Endothelial cell (in vitro differentiated cells): Measurements from ENCODE around the gene MLPH. TPM values are rescaled to one million over a fixed set of nuclear protein-coding genes. Genes with fewer than 3 reads are reported as not detected.

Experiments used
- DNase-seq: peaks from one replicate; pipeline ENCODE4 v3.0.0; 2021; ENCODE audit warnings: low spot score
- H3K27ac Mint-ChIP-seq: one replicate; pipeline ENCODE4 v1.8.0; 2021; ENCODE audit warnings: mixed read lengths, inconsistent platforms; ENCODE audit not compliant: unreplicated experiment
- H3K27me3 Mint-ChIP-seq: one replicate; pipeline ENCODE4 v1.8.0; 2021; ENCODE audit warnings: mild to moderate bottlenecking, moderate library complexity, mixed read lengths, inconsistent platforms; ENCODE audit not compliant: unreplicated experiment
- H3K36me3 Mint-ChIP-seq: one replicate; pipeline ENCODE4 v1.8.0; 2021; ENCODE audit warnings: mild to moderate bottlenecking, low read depth, mixed read lengths, inconsistent platforms; ENCODE audit not compliant: unreplicated experiment
- H3K4me1 Mint-ChIP-seq: one replicate; pipeline ENCODE4 v1.8.0; 2021; ENCODE audit warnings: mild to moderate bottlenecking, mixed read lengths, inconsistent platforms; ENCODE audit not compliant: unreplicated experiment
- H3K4me3 Mint-ChIP-seq: one replicate; pipeline ENCODE4 v1.8.0; 2021; ENCODE audit warnings: mild to moderate bottlenecking, mixed read lengths, inconsistent platforms; ENCODE audit not compliant: unreplicated experiment
- H3K9me3 Mint-ChIP-seq: one replicate; pipeline ENCODE4 v1.8.0; 2021; ENCODE audit warnings: mixed read lengths, inconsistent platforms; ENCODE audit not compliant: unreplicated experiment
- total RNA-seq: library from RNA; stranded (reverse); fragmentation: NEBNext Ultra II Directional; extraction: Animal tissue kit (Norgen Biotek cat#: 25700); gene quantifications from one replicate; pipeline ENCODE4 v1.2.1, GENCODE V29; 2021; ENCODE audit not compliant: unreplicated experiment
- TF ChIP-seq, protein P1 (sequence below): fragments of 200-600 bp; sonication (generic); IDR thresholded peaks from one replicate; pipeline ENCODE4 v1.5.0; 2021; ENCODE audit warnings: antibody characterized with exemption; ENCODE audit not compliant: unreplicated experiment

MLPH gene
- total RNA-seq, 1 donor from 2014 or later: 0.36 TPM

DNA sequence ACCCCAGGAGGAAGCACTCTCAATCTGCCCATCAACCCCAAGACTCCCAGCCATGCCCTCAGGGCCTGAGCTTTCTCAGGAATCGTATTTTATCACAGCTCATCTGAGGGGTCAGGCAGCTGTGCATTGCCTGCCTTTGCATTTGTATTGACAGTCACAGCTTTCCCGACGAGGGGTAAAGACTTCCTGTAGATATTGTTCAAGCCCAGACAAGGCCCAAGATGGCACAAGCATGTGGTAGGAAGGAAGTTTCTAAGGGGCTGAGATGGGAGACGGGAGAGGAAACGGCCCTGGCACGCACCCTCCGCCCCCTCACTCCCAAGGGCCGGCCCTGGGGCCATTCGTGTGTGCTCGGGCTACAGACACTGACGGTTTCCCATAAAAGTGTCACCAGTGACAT is 45.1 kb downstream of the MLPH start:
- TF ChIP-seq, protein P1, sequence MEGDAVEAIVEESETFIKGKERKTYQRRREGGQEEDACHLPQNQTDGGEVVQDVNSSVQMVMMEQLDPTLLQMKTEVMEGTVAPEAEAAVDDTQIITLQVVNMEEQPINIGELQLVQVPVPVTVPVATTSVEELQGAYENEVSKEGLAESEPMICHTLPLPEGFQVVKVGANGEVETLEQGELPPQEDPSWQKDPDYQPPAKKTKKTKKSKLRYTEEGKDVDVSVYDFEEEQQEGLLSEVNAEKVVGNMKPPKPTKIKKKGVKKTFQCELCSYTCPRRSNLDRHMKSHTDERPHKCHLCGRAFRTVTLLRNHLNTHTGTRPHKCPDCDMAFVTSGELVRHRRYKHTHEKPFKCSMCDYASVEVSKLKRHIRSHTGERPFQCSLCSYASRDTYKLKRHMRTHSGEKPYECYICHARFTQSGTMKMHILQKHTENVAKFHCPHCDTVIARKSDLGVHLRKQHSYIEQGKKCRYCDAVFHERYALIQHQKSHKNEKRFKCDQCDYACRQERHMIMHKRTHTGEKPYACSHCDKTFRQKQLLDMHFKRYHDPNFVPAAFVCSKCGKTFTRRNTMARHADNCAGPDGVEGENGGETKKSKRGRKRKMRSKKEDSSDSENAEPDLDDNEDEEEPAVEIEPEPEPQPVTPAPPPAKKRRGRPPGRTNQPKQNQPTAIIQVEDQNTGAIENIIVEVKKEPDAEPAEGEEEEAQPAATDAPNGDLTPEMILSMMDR: no peak
- peaks cover 2% of the 10 kb centered on the region for H3K27me3 Mint-ChIP-seq
- no peaks in the 10 kb centered on the region for H3K36me3 Mint-ChIP-seq
- no peak for DNase-seq
- no peaks in the 10 kb centered on the region for H3K9me3 Mint-ChIP-seq
- peaks cover 30% of the 10 kb centered on the region for H3K4me1 Mint-ChIP-seq
- no peak overlapping the region for H3K4me3 Mint-ChIP-seq
- H3K27ac Mint-ChIP-seq: no peak overlapping the region

DNA sequence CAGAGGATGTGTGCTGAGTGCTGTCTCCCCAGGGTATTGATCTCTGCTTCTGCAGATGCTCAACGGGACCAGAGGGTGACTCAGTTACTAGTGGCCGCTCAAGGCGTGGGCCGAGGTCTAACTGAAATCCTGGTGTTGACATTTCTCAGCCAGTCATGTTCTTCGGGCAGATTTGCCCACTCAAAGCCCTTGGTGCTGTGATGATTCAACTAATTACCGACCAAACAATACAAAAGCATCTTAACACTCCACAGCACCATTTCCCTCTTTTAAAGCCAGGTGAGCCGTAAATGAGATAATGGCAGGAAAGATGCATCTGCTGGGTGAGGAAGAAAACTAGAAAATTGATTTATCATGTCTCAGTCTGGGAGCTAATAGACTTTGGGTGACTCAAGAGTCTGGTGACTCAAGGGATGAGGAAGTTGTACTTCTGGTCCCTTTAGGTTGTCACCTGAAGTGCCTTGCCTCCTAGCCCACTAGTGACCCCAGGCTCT is 46.7 kb downstream of the MLPH start:
- no peak for DNase-seq

DNA sequence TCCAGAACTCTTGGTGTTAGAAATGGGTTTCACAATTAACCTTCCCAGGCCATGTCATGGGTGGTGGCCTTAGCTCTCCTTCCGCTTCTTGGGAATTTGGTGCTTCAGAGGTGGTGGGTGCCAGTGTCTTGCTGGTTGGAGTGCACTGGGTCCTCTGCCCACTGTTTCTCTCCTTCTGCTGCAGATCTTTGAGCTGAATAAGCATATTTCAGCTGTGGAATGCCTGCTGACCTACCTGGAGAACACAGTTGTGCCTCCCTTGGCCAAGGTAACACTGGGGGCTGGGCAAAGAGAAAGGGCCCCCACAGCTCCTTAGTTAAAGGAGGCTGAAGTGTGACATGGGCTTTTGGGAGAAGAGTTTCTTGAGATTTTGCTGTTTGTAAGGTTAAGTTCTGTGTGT is 47.3 kb downstream of the MLPH start:
- Mint-ChIP-seq H3K27me3 (peaks cover 3% of the 10 kb centered on the region), H3K36me3 (no peaks in the 10 kb centered on the region), H3K4me3 (no peak overlapping the region), H3K27ac (no peak overlapping the region), H3K4me1 (peaks cover 30% of the 10 kb centered on the region), H3K9me3 (no peaks in the 10 kb centered on the region)
- TF ChIP-seq, protein P1: no peak
- no peak for DNase-seq

More for the DNA sequence above, 46.7 kb downstream of the MLPH start:
- Mint-ChIP-seq H3K36me3 (no peaks in the 10 kb centered on the region), H3K27ac (no peak overlapping the region), H3K9me3 (no peaks in the 10 kb centered on the region), H3K4me3 (no peak overlapping the region), H3K4me1 (peaks cover 30% of the 10 kb centered on the region), H3K27me3 (peaks cover 3% of the 10 kb centered on the region)
- TF ChIP-seq, protein P1: no peak

DNA sequence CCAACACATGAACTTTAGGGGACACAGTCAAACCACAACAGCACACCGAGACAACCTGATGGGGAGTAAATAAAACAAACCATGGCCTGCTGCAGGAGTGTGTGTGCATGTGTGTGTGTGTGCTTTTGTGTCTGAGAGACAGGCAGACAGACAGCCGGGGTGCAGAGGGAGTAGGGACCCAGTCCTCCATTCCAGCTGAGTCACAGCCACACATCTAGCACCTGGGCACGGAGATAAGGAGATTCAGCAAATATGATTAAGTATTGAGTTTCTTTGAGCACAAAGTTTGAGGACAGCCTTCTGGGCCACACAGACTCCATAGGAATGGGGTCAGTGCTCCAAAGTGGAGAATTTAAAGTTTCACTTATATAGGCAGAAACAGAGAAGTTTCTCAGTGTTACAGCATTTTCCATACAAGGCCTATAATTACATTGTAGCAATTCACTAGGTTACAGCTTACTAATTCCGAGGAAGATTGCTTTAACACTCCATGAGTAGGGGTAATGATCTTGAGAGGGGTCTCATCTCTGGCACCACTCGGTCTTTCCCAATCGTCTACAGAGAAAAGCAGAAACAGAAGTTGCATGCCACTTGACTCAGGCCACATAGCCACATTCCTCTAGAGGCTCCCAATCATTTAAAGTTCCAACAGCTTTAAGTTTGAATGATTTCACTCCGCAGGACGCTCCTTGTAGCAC is 48.5 kb downstream of the MLPH start:
- no peak overlapping the region for H3K4me3 Mint-ChIP-seq
- H3K27ac Mint-ChIP-seq: no peak overlapping the region
- H3K4me1 Mint-ChIP-seq: peaks cover 25% of the 10 kb centered on the region
- TF ChIP-seq, protein P1: no peak
- peaks cover 3% of the 10 kb centered on the region for H3K27me3 Mint-ChIP-seq
- DNase-seq: no peak
- H3K36me3 Mint-ChIP-seq: no peaks in the 10 kb centered on the region
- no peaks in the 10 kb centered on the region for H3K9me3 Mint-ChIP-seq

DNA sequence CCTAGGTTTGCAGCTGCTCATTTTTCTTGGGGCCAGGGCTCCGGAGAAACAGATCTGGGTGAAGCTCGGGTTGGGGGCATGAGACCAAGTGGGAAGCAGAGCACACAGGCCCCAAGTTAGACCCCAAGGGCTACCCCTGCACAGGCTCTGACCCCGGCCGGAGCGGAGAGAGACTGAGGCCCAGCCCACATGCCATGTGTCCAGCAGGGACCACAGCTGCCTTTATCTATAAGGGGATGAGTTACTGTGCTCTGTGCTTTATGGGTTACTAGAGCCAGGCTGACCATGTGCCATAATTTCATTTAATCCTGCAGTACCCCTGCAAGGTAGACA is 49.0 kb downstream of the MLPH start:
- Mint-ChIP-seq H3K4me1 (peaks cover 20% of the 10 kb centered on the region), H3K27ac (no peak overlapping the region), H3K9me3 (no peaks in the 10 kb centered on the region), H3K4me3 (no peak overlapping the region), H3K27me3 (peaks cover 4% of the 10 kb centered on the region), H3K36me3 (no peaks in the 10 kb centered on the region)
- no peak for DNase-seq
- TF ChIP-seq, protein P1: no peak
